LNCaP clone FGC (cell line): ENCODE measurements around the gene CINP.
"Not testable (repeated sequence)": the region's sequence is repeated elsewhere in the genome, so short reads cannot be mapped to it uniquely, and the experiment has no call there.

Source experiments
- DNase-seq: peaks from one replicate; pipeline ENCODE4 v3.0.0-alpha.2; 2011; ENCODE audit warnings: low read depth
- H3K4me3 ChIP-seq: 2 replicates; pipeline ENCODE4 v1.5.1; 2011; ENCODE audit warnings: mild to moderate bottlenecking, low read depth, low read length, control low read depth
- TF ChIP-seq, protein P1 (sequence below): IDR thresholded peaks from 2 replicates; pipeline ENCODE4 v1.5.1; 2012; ENCODE audit warnings: mild to moderate bottlenecking; ENCODE audit not compliant: control insufficient read depth, insufficient read depth; ENCODE audit errors: extremely low read depth

The CINP gene

DNA sequence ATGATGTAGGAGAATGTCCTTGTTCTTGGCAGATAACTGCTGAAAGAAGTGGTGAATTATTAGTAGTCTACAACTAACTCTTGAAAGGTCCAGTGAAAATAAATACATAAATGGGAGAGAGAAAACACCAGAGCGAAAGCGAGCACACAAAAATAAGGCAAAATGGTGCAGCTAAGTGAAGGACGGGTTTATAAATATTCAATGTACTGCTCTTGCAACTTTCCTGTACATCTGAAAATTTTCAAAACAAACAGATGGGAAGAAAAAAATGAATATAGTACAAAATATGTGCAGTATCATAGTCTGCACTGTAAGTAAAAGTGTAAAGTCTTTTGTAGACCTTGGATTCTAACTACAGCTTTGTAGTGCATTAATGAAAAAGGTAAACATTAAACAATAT, 59.0 kb downstream of the CINP start:
- TF ChIP-seq, protein P1, sequence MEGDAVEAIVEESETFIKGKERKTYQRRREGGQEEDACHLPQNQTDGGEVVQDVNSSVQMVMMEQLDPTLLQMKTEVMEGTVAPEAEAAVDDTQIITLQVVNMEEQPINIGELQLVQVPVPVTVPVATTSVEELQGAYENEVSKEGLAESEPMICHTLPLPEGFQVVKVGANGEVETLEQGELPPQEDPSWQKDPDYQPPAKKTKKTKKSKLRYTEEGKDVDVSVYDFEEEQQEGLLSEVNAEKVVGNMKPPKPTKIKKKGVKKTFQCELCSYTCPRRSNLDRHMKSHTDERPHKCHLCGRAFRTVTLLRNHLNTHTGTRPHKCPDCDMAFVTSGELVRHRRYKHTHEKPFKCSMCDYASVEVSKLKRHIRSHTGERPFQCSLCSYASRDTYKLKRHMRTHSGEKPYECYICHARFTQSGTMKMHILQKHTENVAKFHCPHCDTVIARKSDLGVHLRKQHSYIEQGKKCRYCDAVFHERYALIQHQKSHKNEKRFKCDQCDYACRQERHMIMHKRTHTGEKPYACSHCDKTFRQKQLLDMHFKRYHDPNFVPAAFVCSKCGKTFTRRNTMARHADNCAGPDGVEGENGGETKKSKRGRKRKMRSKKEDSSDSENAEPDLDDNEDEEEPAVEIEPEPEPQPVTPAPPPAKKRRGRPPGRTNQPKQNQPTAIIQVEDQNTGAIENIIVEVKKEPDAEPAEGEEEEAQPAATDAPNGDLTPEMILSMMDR: no peak
- no peak overlapping the region for H3K4me3 ChIP-seq
- DNase-seq: no peak

DNA sequence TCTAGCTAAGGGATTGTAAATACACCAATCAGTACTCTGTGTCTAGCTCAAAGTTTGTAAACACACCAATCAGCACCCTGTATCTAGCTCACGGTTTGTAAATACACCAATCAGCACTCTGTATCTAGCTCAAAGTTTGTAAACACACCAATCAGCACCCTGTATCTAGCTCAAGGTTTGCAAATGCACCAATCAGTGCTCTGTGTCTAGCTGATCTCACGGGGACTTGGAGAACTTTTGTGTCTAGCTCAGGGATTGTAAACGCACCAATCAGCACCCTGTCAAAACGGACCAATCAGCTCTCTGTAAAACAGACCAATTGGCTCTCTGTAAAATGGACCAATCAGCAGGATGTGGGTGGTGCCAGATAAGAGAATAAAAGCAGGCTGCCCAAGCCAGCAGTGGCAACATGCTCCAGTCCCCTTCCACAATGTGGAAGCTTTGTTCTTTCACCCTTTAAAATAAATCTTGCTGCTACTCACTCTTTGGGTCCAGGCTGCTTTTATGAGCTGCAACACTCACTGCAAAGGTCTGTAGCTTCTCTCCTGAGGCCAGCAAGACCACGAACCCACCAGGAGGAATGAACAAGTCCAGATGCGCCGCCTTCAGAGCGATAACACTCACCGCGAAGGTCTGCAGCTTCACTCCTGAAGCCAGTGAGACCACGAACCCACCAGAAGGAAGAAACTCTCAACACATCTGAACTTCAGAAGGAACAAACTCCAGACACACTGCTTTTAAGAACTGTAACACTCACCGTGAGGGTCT, 64.2 kb downstream of the CINP start:
- DNase-seq: not testable (repeated sequence)

More for the DNA sequence above, 64.2 kb downstream of the CINP start:
- not testable (repeated sequence) for H3K4me3 ChIP-seq
